Retinal pigment epithelial cell (primary cell): ENCODE data around the gene CHCHD6.

ENCODE experiments used
- DNase-seq: peaks from one replicate; pipeline ENCODE4 v3.0.0-alpha.2; 2010; ENCODE audit warnings: low read depth
- H3K4me3 ChIP-seq: 2 replicates; pipeline ENCODE4 v1.5.1; 2011; ENCODE audit warnings: mild to moderate bottlenecking, low read length, control low read depth, moderate library complexity
- TF ChIP-seq, protein P1 (sequence below): conservative IDR thresholded peaks from 2 replicates; pipeline ENCODE4 v1.5.1; 2011; ENCODE audit warnings: low read depth, low read length, control low read depth, inconsistent platforms

Gene CHCHD6

DNA sequence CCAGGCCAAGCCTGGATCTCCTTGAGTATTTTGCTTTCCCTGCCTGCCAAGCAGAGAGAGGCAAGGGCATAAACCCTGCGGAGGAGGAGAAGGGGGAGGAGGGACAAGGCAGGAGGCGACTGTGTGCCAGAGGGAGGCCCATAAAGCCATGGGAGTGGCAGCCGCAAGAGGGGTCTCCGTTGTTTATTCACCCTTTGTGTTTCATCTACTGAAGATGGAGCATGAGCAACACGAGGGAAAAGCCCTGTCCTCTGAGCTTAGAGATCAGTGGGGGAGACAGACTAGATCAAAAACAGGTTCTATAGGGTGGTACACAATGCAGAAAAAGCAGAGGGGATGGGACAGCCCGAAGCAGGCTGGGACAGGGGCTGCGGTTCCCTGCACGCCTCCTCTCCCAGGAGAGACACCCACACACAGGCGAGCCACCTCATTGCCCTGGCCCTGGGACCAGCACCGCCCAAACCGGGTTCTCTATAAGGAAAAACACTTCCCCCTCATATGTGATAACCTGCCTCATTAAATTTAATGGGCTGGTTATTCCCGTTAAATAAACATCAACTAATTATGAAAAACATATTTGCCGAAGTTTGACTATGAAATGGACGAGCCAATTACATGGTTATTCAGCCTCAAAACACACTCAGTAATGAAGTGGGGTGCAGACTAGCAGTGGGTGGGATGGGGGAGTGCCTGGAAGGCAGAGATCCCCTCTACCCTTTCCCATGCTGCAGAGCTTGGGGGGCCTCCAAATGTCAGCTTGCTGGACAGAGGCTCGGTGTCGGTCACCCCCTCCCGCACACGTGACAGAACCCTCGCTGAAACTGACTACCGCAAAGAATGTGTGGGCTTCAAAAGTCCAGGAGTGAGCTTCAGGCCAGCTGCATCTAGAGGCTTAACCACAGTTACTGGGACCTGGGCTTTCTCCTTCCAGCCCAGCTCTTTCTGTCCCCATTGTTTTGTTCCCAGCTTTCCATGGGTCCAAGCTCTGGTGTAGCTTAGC lies 264.7 kb downstream of the CHCHD6 start:
- DNase-seq, result no peak
- H3K4me3 ChIP-seq, result no peak overlapping the region
- TF ChIP-seq, protein P1, sequence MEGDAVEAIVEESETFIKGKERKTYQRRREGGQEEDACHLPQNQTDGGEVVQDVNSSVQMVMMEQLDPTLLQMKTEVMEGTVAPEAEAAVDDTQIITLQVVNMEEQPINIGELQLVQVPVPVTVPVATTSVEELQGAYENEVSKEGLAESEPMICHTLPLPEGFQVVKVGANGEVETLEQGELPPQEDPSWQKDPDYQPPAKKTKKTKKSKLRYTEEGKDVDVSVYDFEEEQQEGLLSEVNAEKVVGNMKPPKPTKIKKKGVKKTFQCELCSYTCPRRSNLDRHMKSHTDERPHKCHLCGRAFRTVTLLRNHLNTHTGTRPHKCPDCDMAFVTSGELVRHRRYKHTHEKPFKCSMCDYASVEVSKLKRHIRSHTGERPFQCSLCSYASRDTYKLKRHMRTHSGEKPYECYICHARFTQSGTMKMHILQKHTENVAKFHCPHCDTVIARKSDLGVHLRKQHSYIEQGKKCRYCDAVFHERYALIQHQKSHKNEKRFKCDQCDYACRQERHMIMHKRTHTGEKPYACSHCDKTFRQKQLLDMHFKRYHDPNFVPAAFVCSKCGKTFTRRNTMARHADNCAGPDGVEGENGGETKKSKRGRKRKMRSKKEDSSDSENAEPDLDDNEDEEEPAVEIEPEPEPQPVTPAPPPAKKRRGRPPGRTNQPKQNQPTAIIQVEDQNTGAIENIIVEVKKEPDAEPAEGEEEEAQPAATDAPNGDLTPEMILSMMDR, result no peak

DNA sequence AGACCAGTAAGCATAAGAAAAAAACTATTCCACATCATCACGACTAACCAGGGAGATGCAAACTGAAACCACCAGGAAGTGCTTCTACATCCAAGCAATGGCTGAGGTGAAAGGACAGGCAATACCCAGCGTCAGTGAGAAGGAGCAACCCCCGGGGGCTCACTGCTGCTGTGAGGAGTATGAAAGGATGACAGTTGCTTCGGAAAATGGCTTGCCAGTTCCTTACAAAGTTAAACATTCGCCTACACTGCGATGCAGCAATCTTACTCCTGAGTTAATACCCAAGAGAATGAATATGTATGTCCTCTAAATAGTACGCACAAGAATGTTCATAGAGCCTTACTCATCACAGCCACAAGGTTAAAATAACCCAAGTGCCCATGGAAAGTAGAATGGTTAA lies 265.5 kb downstream of the CHCHD6 start:
- TF ChIP-seq, protein P1, result no peak
- DNase-seq, result no peak
- H3K4me3 ChIP-seq, result no peak overlapping the region

DNA sequence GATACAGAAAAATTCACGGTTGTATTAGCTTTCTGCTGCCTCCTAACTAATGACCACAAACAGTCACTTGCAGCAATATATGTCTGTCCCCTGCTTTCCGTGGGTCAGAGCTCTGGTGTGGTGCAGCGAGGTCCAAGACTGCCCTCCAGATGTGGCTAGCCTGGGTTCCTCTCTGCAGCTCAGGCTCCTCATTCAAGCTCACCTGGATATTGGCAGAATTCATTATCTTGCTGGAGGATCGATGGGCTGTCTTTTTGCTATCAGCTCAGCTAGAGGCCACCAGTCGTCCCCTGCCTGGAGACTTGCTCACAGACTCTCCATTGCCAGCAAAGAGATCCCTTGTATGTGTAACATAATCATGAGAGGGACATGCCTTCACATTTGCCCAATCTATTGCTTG lies 266.1 kb downstream of the CHCHD6 start:
- no peak for DNase-seq
- H3K4me3 ChIP-seq, result no peak overlapping the region
- TF ChIP-seq, protein P1, result no peak

DNA sequence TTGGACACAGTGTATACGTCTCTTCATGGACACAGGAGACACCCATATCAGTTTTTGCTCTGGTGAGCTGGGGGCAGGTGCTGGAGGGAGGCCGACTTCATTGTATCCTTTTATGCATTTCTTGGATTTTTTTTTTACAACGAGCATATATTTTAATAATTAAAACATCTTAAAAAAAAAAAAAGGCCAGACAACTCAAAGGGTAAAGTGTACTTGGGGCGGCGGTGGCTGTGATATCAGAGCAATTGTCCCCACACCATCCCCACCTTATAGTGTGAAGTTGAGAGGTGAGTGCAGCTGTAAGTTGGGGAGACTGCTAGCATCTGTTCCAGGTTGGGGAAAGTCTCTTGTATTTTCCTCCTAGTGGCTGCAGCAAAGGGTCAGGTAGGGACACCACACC lies 266.9 kb downstream of the CHCHD6 start:
- TF ChIP-seq, protein P1, result no peak
- DNase-seq, result no peak
- H3K4me3 ChIP-seq, result no peak overlapping the region

DNA sequence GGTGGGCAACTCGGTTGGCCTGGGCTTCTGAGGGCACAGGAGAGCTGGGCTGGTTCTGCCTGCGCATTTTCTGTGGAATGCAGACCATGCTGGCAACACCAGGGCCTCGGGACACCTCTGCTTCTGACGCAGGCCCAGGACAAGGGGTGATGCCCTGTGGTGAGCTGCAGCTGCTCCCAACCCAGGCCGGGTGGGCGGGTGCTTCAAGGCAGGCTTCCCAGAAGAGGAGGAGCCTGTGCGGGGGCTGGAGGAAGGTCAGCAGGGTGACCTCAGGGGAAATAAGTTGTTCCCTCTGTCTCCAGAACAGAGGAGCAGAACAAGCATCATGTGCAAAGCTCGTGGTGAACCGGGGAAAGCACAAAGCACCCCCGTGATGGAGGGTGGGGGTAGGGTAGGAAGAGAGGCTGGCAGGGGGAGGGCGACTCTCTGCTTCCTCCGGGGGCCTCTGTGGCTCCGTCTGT lies 267.9 kb downstream of the CHCHD6 start:
- DNase-seq, result peak; percentile 79
- TF ChIP-seq, protein P1, result no peak
- H3K4me3 ChIP-seq, result no peak overlapping the region

DNA sequence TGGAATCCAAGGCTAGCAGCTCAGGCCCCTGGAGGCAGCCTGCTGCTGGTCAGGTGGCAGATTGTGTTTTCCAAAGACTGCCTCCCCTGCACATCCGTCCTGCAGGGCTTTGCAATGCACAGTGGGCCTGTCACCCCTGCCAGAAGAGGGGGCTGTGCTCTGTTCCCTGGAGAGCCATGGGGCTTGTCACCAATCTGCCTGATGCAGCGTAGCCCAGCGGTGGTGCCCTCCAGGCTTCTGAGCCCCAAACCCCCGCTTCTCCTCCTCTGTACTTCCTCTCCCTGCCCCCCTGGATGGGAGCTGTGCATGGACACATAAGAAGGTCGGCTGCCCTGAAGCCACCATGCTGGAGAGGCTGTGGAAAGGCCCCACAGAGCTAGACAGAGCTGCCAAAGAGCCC lies 268.8 kb downstream of the CHCHD6 start:
- TF ChIP-seq, protein P1, result peak; percentile 22
- no peak overlapping the region for H3K4me3 ChIP-seq
- no peak for DNase-seq

DNA sequence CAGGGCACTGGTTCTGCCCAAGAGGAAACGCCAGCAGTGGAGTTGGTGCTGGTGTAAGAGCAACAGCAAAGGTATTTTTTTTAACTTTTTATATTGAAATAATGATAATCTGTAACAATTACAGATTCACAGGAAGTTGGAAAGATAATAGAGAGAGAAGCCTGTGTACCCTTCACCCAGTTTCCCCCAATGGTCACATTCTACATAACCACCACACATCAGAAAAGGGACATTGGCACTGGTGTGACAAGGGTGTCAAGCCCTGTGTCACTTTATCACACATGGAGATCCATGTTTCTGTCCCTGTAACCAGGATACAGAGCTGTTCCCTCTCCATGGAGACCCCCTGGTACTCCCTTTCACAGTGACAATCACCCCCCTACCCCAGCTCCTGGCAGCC lies 269.8 kb downstream of the CHCHD6 start:
- TF ChIP-seq, protein P1, result no peak
- DNase-seq, result no peak

More for the DNA sequence above, 269.8 kb downstream of the CHCHD6 start:
- no peak overlapping the region for H3K4me3 ChIP-seq
